HL-60 (cell line): Measurements from ENCODE around the gene DHRS7.

Experiments used
- GABPA ChIP-seq: IDR thresholded peaks from 2 replicates; pipeline ENCODE4 v1.6.1; 2012; ENCODE audit warnings: low read depth
- POLR2AphosphoS5 ChIP-seq: IDR thresholded peaks from 2 replicates; pipeline ENCODE4 v1.6.1; 2012; ENCODE audit warnings: low read depth
- SPI1 ChIP-seq: IDR thresholded peaks from 2 replicates; pipeline ENCODE4 v1.6.1; 2012; ENCODE audit warnings: low read depth, mild to moderate bottlenecking, borderline replicate concordance
- TF ChIP-seq, protein P1 (sequence below): IDR thresholded peaks from one replicate; pipeline ENCODE4 v1.5.1; 2011; ENCODE audit warnings: low read length, control low read depth, inconsistent platforms; ENCODE audit not compliant: insufficient read depth

GRCh38 chr14:60189923-60190840 is 25.0 kb upstream of the DHRS7 start:
- TF ChIP-seq GABPA (no peak), SPI1 (no peak), POLR2AphosphoS5 (no peak)
- TF ChIP-seq, protein P1, sequence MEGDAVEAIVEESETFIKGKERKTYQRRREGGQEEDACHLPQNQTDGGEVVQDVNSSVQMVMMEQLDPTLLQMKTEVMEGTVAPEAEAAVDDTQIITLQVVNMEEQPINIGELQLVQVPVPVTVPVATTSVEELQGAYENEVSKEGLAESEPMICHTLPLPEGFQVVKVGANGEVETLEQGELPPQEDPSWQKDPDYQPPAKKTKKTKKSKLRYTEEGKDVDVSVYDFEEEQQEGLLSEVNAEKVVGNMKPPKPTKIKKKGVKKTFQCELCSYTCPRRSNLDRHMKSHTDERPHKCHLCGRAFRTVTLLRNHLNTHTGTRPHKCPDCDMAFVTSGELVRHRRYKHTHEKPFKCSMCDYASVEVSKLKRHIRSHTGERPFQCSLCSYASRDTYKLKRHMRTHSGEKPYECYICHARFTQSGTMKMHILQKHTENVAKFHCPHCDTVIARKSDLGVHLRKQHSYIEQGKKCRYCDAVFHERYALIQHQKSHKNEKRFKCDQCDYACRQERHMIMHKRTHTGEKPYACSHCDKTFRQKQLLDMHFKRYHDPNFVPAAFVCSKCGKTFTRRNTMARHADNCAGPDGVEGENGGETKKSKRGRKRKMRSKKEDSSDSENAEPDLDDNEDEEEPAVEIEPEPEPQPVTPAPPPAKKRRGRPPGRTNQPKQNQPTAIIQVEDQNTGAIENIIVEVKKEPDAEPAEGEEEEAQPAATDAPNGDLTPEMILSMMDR, result no peak
